HG03064 (cell line): ENCODE results near the gene SURF1.
A peak's percentile ranks its signal among the peaks of the same experiment; 100 is the strongest.
"Not testable (repeated sequence)": the region's sequence is repeated elsewhere in the genome, so short reads cannot be mapped to it uniquely, and the experiment has no call there.

Source experiments
- ATAC-seq: cut with Tn5 transposase; IDR thresholded peaks from one replicate; pipeline ENCODE4 v1.9.1; 2021; ENCODE audit warnings: low read depth; ENCODE audit not compliant: unreplicated experiment

SURF1 gene

DNA sequence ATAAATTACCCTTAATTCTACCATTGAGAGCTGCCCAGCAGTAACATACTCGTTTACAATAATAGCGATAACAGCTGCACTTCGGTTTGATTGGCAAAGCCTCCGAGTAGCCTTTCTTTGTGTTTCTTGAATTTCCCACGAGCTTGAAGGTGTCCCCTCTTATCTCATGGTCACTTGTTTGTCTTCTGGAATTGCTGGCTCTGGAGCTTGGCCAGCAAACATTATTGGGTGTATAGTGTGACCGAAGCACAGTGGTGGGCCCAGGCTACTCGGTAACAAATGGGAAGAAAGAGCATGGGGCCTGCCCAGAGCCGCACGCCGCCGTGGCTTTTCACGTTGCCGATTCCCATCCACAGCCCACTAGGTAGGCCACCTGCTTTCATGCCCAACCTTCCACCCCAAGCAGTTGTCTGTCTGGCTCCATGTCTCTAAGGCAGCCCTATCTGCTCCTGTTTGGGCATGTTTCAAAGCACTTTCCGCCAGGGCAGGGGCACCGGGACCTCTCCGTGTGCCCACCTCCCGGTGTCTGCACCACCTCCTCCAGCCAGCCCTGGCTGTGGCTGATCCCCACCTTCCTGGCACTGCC lies 28.5 kb upstream of the SURF1 start:
- no peak for ATAC-seq

DNA sequence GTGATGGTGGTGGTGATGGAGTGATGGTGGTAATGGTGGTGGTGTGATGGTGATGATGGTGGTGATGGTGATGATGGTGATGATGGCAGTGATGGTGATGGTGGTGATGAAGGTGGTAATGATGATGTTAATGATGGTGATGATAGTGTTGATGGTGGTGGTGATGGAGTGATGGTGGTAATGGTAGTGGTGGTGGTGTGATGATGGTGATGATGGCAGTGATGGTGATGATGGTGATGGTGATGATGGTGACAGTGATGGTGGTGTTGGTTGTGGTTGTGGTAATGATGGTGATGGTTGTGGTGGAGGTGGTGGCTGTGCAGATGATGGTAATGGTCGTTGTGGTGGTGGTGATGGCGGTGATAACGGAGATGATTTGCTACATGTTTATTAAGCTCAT lies 27.2 kb upstream of the SURF1 start:
- no peak for ATAC-seq

DNA sequence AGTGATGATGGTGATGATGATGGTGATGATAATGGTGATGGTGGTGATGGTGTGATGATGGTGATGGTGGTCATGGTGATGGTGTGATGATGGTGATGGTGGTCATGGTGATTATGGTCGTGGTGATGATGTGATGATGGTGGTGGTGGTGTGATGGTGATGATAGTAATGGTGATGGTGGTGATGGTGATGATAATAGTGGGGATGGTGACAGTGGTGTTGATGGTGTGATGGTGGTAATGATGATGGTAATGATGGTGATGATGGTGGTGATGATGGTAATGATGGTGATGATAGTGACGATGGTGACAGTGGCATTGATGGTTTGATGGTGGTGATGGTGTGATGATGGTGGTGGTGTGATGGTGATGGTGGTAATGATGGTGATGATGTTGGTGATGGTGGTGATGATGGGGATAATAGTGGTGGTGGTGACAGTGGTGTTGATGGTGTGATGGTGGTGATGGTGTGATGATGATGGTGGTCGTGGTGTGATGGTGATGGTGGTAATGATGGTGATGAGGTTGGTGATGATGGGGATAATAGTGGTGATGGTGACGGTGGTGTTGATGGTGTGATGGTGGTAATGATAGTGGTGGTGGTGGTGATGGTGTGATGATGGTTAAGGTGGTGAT lies 26.3 kb upstream of the SURF1 start:
- ATAC-seq, result no peak

DNA sequence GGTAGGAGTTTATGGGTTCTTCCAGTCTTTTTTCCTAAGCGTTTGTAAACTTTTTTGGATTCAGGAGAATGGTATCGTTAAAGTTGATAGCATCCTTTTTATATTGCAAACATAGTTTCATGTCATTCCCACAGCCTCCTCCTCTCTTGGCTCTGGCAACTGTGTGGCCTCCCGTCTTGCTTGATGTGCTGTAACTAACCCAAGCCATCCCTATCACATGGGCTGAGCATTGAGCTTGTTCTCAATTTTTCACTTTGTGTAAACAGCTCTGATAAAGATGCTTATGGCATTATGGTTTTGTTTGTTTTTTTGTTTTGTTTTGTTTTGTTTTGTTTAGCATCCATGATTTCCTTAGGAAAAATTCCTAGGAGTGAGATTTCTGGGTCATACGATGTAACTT lies 24.4 kb upstream of the SURF1 start:
- ATAC-seq, result no peak

DNA sequence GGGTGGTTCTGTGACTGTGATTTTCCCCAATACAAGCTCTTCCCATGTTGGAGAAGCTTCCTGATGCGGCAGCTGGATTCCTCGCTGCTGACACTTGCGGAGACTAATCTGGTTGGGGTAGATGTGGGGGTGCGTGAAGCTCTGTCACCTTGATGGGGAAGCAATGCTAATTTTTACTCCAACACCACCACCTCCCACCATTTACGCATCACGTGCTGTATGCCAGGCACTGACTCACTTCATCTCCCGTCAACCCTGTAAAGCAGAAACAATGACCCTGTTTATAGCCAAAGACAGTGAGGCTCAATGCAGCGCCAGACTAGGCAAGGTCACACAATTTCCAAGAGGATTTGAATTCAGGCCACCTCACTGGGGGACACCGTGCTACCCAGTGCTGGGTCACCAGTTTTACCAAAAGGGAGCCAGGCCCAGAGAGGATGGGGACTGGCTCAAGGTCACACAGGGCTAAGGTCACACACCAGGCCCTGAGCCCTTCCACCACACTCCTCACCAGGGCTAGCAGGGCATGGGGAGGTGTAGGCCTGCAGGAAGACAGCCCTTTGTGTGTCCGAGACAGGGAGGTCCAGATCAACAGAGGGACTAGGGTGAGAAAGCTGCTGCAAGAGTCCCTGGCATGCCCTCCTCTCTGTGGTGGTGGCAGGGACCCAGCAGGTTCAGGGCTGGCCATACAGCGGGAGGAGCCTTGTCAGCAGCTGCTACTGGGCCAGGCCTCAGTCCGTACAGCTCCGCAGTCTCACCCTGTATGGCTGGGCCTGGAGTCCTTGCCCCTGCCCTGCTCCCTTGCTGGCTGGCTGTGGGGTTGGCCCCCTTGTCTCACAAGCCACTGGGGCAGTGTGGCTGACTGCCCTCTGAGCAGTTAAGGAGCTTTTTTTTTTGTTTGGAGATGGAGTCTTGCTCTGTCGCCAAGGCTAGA lies 23.1 kb upstream of the SURF1 start:
- ATAC-seq, result no peak

DNA sequence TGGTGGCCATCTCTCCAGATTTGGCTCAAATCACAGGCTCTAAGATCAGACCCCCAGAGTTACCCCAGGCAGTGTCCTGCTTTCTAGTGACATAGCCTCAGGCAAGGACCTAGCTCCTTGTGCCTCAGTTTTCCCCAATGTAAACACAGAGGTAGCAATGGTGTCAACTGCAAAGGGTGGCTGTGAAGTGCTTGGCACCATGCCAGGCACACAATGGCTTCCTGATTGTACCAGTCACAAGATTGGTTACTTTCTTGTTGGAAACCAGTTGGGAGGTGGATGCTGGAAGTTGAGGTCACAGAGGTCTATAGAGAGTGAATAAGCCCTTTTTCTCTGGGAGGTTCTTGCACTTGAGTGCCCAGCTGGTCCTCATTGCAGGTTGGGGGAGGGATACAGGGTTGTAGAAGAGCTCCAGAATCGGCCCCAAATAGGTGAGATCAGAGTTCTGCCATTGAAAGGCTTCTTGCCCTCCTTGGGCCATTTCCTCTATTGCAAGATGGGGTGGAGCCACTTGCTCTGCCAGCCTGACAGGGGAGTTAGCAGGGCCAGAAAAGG lies 22.2 kb upstream of the SURF1 start:
- ATAC-seq, result no peak

DNA sequence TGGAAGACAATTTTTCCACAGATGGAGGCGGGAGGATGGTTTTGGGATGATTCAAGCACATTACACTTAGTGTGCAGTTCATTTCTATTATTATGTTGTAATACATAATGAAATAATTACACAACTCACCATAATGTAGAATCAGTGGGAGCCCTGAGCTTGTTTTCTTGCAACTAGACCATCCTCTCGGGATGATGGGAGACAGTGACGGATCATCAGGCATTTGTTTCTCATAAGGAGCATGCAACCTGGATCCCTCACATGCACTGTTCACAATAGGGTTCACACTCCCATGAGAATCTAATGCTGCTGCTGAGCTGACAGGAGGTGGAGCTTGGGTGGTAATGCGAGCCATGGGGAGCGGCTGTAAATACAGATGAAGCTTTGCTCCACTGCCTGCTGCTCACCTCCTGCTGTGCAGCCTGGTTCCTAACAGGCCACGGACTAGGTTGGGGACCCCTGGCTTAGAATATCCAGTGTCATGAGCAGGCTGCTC lies 21.5 kb upstream of the SURF1 start:
- no peak for ATAC-seq

DNA sequence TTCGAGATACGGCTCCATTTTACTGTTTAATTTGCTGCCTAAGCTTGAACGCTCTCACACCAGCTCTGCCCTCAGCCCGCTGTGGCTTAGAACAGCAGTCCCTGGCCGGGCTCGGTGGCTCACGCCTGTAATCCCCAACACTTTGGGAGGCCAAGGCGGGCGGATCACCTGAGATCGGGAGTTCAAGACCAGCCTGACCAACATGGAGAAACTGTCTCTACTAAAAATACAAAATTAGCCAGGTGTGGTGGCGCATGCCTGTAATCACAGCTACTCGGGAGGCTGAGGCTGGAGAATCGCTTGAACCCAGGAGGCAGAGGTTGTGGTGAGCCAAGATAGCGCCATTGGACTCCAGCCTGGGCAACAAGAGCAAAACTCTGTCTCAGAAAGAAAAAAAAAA lies 21.0 kb upstream of the SURF1 start:
- not testable (repeated sequence) for ATAC-seq

DNA sequence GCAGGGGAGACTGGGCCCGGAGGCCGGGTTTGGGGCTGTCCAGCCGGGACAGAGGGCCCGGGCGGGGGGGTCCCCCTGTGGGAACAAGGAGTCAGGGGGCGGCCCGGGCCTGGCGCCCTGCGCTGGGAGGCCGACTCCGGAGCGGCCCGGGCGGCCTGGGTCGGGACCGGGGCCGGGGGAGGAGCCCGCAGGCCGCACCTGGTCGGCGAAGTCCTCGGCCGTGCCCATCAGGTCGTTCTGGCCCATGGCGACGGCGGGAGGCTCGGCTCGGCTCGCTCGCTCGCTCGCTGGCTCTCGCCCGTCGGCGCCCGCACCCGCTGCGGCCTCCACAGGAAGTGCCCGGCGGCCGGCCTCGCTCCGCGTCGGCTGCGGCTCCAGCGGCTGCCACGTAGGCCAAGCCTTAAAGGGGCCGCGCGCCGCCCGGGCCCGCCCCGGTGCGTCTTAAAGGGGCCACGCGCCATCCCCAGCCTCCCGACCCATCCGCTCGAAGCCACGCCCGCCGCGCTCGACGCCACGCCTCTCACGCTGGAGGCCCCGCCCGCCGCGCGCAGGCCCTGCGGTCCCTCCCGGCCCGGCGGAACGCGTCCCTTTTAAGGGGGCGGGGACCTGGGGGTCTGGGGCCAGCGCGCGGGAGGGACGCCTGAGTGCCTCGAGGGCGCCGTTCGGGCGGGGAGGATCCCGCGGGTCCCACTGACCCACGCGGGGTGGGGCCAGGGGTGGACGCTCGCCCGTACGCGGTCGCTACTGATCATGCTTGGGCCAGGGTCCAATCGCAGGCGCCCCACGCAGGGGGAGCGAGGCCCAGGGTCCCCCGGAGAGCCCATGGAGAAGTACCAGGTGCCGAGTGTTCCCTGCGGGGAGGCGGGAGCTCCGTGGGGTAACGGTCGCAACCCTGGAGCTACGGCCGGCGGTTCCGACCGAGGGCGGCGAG lies 19.7 kb upstream of the SURF1 start, which contains the start of the genes STKLD1 and SURF4:
Gene STKLD1 (plus strand): TSS at position 643 of the 931 bp plus-strand sequence. CDS start 108 bp downstream, at position 751.
Gene SURF4 (minus strand): TSS at position 337 of the 931 bp plus-strand sequence. CDS start 91 bp downstream, at position 246.
- ATAC-seq, result peak; percentile 81

DNA sequence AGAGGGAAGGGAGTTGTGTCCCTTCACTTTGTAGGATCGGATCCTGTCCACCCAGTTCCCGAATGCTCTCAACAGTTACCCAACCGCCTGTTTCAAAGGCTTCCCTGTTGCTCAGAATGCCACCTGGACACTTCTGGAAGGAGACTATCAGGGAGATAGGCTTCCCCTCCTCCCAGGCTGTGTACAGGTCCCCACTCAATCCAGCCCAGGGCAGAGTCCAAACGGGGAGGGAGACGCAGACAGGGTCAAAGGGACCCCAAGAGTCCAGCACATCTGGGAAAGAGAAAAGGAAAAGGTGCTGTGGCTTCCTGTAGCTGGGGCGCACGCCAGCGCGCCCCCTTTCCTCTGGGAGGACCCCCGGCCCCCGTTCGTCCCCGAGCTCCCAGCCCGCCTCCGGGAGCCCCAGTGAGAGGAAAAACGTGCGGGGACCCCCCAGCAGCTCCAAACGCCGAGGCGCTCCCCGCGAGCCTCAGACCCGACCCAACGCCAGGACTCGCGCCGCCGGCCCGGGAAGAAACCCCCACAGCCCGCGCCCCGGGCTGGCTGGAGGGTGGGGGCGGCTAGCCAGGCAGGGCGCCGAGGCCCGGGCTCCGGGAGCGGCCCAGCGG lies 18.9 kb upstream of the SURF1 start:
- peak; percentile 7 for ATAC-seq

DNA sequence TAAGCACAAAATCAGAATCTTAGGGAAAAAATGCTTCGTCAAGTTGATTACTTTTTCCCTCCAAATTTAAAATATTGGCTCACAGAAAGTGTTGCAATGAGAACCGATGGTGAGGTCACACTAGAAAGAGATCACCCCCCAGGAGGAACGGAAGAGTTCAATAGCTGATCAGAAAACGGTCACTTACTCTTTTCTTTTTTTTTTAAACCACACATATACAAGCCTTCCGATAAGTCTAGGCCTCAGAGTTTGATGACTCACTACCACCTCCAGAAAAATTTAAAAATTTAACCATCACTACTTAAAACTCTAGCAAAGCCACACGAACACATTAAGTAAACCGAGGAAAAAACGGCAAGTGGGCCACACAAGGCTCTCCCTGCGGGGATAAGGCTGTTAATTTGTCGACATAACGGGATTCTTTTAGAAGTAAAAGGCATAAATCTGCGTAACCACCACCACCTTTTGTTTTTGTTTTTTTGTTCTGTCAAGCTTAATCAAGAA lies 18.4 kb upstream of the SURF1 start:
- no peak for ATAC-seq

DNA sequence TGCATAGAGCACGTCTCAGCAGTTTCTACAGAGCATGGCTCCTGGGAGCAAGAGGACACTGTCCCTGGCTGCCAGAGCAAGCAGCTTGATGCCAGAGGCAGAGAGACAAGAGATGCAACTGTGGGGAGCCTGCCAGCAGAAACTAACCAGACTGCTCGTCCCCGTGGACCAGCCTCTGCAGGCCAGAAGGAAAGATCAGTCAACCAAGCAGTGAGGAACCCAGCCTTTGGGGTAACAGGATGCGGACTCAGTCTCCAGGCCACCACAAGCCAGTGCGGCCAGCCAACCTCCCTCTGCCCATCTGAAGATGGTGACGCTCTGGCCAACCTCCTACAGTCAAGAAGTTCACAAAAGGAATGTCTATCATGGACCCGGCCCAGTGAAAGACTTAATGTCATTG lies 15.9 kb upstream of the SURF1 start:
- no peak for ATAC-seq

DNA sequence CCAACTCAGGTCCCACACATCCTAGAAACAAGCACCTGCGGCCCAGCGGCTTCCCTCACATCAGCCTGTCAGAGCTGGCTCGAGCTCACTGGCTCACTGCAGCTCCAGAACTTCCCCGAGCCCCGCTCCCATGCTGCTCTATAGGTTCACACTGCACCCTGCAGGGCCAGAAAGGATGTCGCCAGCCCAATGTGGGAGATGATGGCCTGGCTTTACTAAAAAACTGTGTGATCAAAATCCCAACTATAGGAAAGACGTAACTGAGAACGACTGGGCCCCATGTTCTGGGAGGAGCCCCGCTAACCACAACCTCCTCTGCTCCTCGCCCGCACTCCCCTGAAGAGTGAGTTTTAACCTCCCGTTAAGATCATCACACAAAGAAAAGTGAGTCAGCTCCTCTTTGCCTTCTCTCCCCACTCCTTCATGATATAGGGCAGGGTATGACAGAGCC lies 15.0 kb upstream of the SURF1 start:
- ATAC-seq, result no peak

DNA sequence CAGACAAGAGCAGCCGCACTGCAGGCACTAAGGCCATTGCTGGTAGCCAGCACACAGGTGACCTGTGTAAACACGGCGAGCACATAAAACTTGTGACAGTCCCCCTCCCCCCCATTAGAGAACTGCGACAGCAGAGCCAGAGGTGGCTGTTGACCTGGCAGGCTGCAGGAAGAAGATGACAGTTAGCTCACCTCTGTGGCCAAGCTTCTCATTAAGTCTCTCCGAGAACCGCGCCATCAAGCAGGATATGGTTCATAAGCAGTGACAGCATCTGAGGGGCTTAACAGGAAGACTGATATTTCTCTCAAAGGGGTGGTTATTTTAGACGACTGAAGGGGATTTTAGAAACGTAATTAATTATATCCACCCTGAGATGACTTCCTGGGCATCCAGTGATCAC lies 14.4 kb upstream of the SURF1 start:
- ATAC-seq, result no peak

DNA sequence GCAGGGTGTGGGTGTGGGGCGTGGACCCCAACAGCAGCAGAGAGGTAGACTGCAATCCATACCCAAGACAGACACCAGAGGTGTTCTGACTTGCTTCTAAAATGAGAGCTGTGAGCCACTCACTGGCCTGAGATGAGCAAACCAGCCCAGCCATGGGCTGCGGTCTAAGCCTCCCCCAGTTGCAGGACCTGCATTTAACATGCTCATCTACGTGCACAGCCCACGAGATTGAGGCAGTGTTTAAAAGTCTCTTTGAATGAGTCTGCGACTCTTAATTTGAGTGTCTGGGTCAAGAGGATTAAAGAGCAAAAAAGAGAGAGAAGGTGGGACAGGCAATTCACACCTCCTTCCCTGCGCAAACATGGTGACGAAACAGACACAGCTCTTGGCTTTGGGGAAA lies 13.6 kb upstream of the SURF1 start:
- no peak for ATAC-seq

DNA sequence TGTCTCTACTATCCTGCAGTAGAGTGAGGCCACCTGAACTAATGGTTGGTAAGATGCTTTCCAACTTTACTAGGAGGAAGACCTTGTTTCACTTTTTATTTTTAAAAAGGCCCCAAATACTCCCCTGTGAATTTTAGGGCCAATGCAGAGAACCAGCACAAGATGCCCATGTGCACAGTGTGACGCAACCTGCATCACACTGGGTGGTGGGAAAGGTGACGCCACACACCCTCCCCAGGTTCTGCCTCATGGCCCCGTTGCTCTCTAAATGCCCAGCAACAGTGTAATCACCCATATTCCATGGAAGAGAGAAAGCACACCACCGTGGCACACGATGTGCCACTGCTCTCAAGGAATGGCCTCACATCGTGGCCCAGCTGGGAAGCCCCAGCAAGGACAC lies 13.1 kb upstream of the SURF1 start:
- no peak for ATAC-seq

DNA sequence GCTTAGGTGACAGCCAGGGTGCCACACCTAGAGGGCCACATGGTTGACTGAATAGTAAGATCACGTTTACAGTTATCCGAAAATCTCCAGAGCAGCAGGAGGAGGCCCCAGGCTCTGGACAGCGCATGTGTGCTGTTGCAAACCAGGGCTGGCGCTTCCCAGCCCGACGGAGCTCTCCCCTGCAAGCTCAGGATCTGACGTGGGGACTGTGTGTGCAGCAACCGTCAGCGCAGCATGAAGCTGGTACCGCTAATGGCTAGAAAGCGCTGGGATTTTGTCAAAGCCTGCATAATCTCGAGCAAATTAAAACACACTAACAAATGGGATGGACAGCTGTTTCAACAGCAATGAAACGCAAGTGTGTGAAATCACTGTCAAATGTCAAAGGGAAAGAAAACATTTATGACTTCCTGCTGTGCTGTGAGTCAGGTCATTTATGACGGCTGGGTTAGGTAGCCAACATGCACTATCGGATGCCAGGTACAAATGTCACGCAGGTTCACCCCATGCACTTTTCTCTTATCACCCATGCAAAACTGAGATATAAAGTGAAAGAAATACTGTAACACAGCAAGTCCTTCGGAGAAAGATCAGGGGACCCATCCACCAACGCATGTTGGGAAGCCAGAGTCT lies 12.1 kb upstream of the SURF1 start:
- no peak for ATAC-seq

DNA sequence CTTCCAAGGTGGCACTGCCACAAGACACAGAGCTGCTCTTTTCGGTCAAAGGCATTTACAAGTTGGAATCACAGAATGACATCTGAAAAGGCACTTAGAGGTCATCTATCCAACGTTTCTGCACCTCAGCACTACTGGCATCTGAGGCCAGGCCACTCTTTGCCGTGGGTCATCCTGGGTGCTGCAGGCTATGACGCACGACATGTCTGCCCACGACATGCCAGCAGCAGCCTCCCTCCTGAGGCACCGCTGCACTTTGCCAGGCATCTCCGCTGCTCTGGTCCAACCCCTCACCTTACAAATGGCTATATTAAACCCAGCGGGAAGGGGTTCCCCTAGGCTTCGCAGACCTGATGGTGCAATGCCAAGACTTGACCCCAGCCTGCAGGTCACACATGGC lies 11.5 kb upstream of the SURF1 start:
- ATAC-seq, result no peak

DNA sequence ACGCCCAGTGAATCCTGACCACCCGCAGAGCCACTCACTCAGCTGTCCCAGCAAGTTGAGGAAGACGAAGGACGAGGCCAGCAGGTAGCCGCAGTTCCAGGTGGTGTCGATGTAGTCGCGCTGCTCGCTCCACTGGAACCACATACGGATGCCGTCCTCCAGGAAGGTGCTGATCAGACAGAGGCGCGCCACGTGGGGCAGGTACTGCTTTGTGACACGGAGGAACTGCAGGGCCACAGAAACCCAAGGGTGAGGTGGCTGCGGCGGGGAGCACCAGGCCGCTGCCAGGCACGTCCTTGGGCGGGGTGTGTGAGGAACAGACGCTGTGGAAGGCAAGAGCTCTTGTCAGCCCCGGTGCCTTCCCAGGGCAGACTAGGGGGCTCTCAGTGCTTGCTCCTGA lies 10.9 kb upstream of the SURF1 start:
- no peak for ATAC-seq
